Activated CD4-positive, alpha-beta T cell treated with anti-CD3 and anti-CD28 coated beads for 36 hours (primary cell): ENCODE results near the gene CAMTA1. TPM values are rescaled to one million over a fixed set of nuclear protein-coding genes. Genes with fewer than 3 reads are reported as not detected.

Experiments used
- ATAC-seq: fragments of 200-7000 bp; cut with Tn5 transposase; one replicate; pipeline ENCODE4 v1.10.0; 2021; ENCODE audit warnings: mild to moderate bottlenecking, moderate library complexity
- CTCF ChIA-PET: fragments of 350-600 bp; sonication (Branson Sonifier 250); formaldehyde crosslinking; loops from one replicate; lab custom pipeline; 2021; ENCODE audit warnings: antibody characterized with exemption; lab: Charles Lee
- POLR2A ChIA-PET: fragments of 350-600 bp; sonication (Branson Sonifier 250); formaldehyde crosslinking; loops from one replicate; lab custom pipeline; 2021; ENCODE audit warnings: antibody characterized with exemption, inconsistent platforms; lab: Charles Lee
- DNase-seq: peaks from one replicate; pipeline ENCODE4 v3.0.0-alpha.2; 2020
- H3K27ac Mint-ChIP-seq: one replicate; pipeline ENCODE4 v1.8.0; 2021; ENCODE audit warnings: mixed read lengths
- H3K27me3 Mint-ChIP-seq: one replicate; pipeline ENCODE4 v1.8.0; 2021; ENCODE audit warnings: mixed read lengths
- H3K36me3 Mint-ChIP-seq: one replicate; pipeline ENCODE4 v1.8.0; 2021; ENCODE audit warnings: low read depth, mixed read lengths
- H3K4me1 Mint-ChIP-seq: one replicate; pipeline ENCODE4 v1.8.0; 2021; ENCODE audit warnings: mixed read lengths
- H3K4me3 Mint-ChIP-seq: one replicate; pipeline ENCODE4 v1.8.0; 2021; ENCODE audit warnings: mild to moderate bottlenecking, moderate library complexity, mixed read lengths
- H3K9me3 Mint-ChIP-seq: one replicate; pipeline ENCODE4 v1.8.0; 2021; ENCODE audit warnings: low read depth, mixed read lengths
- intact Hi-C, 2 experiments: fragments of 100-400 bp; cut with DNase I in 1 of 2; cut with micrococcal nuclease in 1 of 2; formaldehyde crosslinking; loops; one replicate each; pipeline versions ENCODE4 v1.14.2 to v1.15.1; 2022 to 2024; cut with DNase I, micrococcal nuclease
- total RNA-seq, 2 experiments: library from RNA; stranded (reverse); gene quantifications; one replicate each; pipeline ENCODE4 v1.2.3, GENCODE V29; 2021

CAMTA1 gene
- total RNA-seq, 2 experiments from 2014 or later = 62.3 to 76.7 TPM

GRCh38 chr1:7555391-7556185 lies 770.3 kb downstream of the CAMTA1 start:
- CTCF ChIA-PET = interaction anchor here (0.9 to 1.3 kb wide), 3 partner anchors 21 to 214 kb away, joined by 3 read pairs; no protein-coding TSS in a partner anchor
- no peak overlapping the region for H3K4me3 Mint-ChIP-seq
- no peak overlapping the region for H3K27ac Mint-ChIP-seq
- DNase-seq (no peak), ATAC-seq (no peak)
- H3K9me3 Mint-ChIP-seq = no peaks in the 10 kb centered on the region
- POLR2A ChIA-PET = no interaction called here
- H3K36me3 Mint-ChIP-seq = no peaks in the 10 kb centered on the region
- intact Hi-C loops = no loop called here
- H3K4me1 Mint-ChIP-seq = peaks cover 6% of the 10 kb centered on the region
- H3K27me3 Mint-ChIP-seq = peaks cover 11% of the 10 kb centered on the region

- no peak overlapping the region for H3K27ac Mint-ChIP-seq
- DNase-seq (no peak), ATAC-seq (no peak)
- no peak overlapping the region for H3K4me3 Mint-ChIP-seq
- intact Hi-C loops = no loop called here
- H3K36me3 Mint-ChIP-seq = no peaks in the 10 kb centered on the region
- peaks cover 3% of the 10 kb centered on the region for H3K4me1 Mint-ChIP-seq
- ChIA-PET POLR2A (no interaction called here), CTCF (no interaction called here)
- no peaks in the 10 kb centered on the region for H3K9me3 Mint-ChIP-seq
- peaks cover 11% of the 10 kb centered on the region for H3K27me3 Mint-ChIP-seq
Measured at GRCh38 chr1:7557301-7557891, 772.1 kb downstream of the CAMTA1 start.

GRCh38 chr1:7558041-7558461 lies 772.8 kb downstream of the CAMTA1 start:
- POLR2A ChIA-PET = no interaction called here
- ATAC-seq = no peak
- intact Hi-C loops = no loop called here
- Mint-ChIP-seq H3K9me3 (no peaks in the 10 kb centered on the region), H3K36me3 (no peaks in the 10 kb centered on the region), H3K27ac (no peak overlapping the region), H3K4me1 (peaks cover under 1% of the 10 kb centered on the region), H3K27me3 (peaks cover 8% of the 10 kb centered on the region), H3K4me3 (no peak overlapping the region)
- DNase-seq = no peak
- CTCF ChIA-PET = no interaction called here

- POLR2A ChIA-PET = no interaction called here
- H3K27me3 Mint-ChIP-seq = peaks cover 7% of the 10 kb centered on the region
- no peaks in the 10 kb centered on the region for H3K9me3 Mint-ChIP-seq
- ATAC-seq (no peak), DNase-seq (no peak)
- CTCF ChIA-PET = no interaction called here
- intact Hi-C loops = no loop called here
- H3K27ac Mint-ChIP-seq = no peak overlapping the region
- H3K4me1 Mint-ChIP-seq = no peaks in the 10 kb centered on the region
- H3K4me3 Mint-ChIP-seq = no peak overlapping the region
- H3K36me3 Mint-ChIP-seq = no peaks in the 10 kb centered on the region
Measured at GRCh38 chr1:7558481-7558880, 773.2 kb downstream of the CAMTA1 start.

GRCh38 chr1:7558921-7559869 lies 773.9 kb downstream of the CAMTA1 start:
- Mint-ChIP-seq H3K4me3 (no peak overlapping the region), H3K4me1 (no peaks in the 10 kb centered on the region), H3K27me3 (peaks cover 7% of the 10 kb centered on the region), H3K9me3 (no peaks in the 10 kb centered on the region), H3K36me3 (no peaks in the 10 kb centered on the region), H3K27ac (no peak overlapping the region)
- POLR2A ChIA-PET = no interaction called here
- DNase-seq = no peak
- ATAC-seq = no peak
- CTCF ChIA-PET = interaction anchor here (1.1 kb wide), 1 partner anchor 10 kb away, joined by 3 read pairs; no protein-coding TSS in a partner anchor
- intact Hi-C loops = no loop called here

GRCh38 chr1:7560128-7560527 lies 774.9 kb downstream of the CAMTA1 start:
- Mint-ChIP-seq H3K27ac (no peak overlapping the region), H3K27me3 (peaks cover 4% of the 10 kb centered on the region), H3K36me3 (no peaks in the 10 kb centered on the region), H3K4me1 (no peaks in the 10 kb centered on the region), H3K4me3 (no peak overlapping the region), H3K9me3 (no peaks in the 10 kb centered on the region)
- intact Hi-C loops = no loop called here
- DNase-seq (no peak), ATAC-seq (no peak)
- ChIA-PET POLR2A (no interaction called here), CTCF (interaction anchor here (1.1 kb wide), 1 partner anchor 11 kb away, joined by 3 read pairs; no protein-coding TSS in a partner anchor)

- DNase-seq = no peak
- POLR2A ChIA-PET = no interaction called here
Measured at GRCh38 chr1:7560601-7561181, 775.4 kb downstream of the CAMTA1 start.

GRCh38 chr1:7561331-7561921 lies 776.2 kb downstream of the CAMTA1 start:
- intact Hi-C loops = no loop called here
- ChIA-PET CTCF (interaction anchor here (1.2 kb wide), 1 partner anchor 15 kb away, joined by 3 read pairs; no protein-coding TSS in a partner anchor), POLR2A (no interaction called here)
- Mint-ChIP-seq H3K27me3 (no peaks in the 10 kb centered on the region), H3K4me1 (no peaks in the 10 kb centered on the region), H3K27ac (no peak overlapping the region), H3K36me3 (no peaks in the 10 kb centered on the region), H3K4me3 (no peak overlapping the region), H3K9me3 (no peaks in the 10 kb centered on the region)
- DNase-seq (peak; percentile 61), ATAC-seq (peak; percentile 73)

More at GRCh38 chr1:7560601-7561181, 775.4 kb downstream of the CAMTA1 start:
- H3K36me3 Mint-ChIP-seq = no peaks in the 10 kb centered on the region
- no peak overlapping the region for H3K4me3 Mint-ChIP-seq
- no peaks in the 10 kb centered on the region for H3K9me3 Mint-ChIP-seq
- no peak overlapping the region for H3K27ac Mint-ChIP-seq
- ATAC-seq = no peak
- CTCF ChIA-PET = no interaction called here
- intact Hi-C loops = no loop called here
- peaks cover 2% of the 10 kb centered on the region for H3K27me3 Mint-ChIP-seq
- no peaks in the 10 kb centered on the region for H3K4me1 Mint-ChIP-seq

- H3K27ac Mint-ChIP-seq = no peak overlapping the region
- H3K27me3 Mint-ChIP-seq = no peaks in the 10 kb centered on the region
- ATAC-seq (no peak), DNase-seq (no peak)
- ChIA-PET POLR2A (no interaction called here), CTCF (interaction anchor here (1.2 kb wide), 1 partner anchor 15 kb away, joined by 3 read pairs; no protein-coding TSS in a partner anchor)
- no peaks in the 10 kb centered on the region for H3K4me1 Mint-ChIP-seq
- H3K4me3 Mint-ChIP-seq = no peak overlapping the region
- H3K36me3 Mint-ChIP-seq = no peaks in the 10 kb centered on the region
- intact Hi-C loops = no loop called here
- H3K9me3 Mint-ChIP-seq = no peaks in the 10 kb centered on the region
Measured at GRCh38 chr1:7561936-7562728, 776.9 kb downstream of the CAMTA1 start.
